Thyroid gland (tissue), 4 donors: Measurements from ENCODE around the gene ANGPTL4. TPM values are rescaled to one million over a fixed set of nuclear protein-coding genes. Genes with fewer than 3 reads are reported as not detected.

Experiments used
- DNase-seq, 2 donors: peaks; one replicate each; pipeline ENCODE4 v3.0.0-alpha.2; 2019
- H3K27ac ChIP-seq, 3 donors: fragments of 200-600 bp; sonication (generic); 1 replicate in 2 of 3; 2 replicates in 1 of 3; pipeline ENCODE4 v1.5.1; 2016 to 2019; ENCODE audit warnings: mild to moderate bottlenecking in 1 of 3, moderate library complexity in 1 of 3
- H3K27me3 ChIP-seq: fragments of 200-600 bp; sonication (generic); one replicate; pipeline ENCODE4 v1.5.1; 2019
- H3K36me3 ChIP-seq, 2 donors: fragments of 200-600 bp; sonication (generic); one replicate each; pipeline ENCODE4 v1.5.1; 2016 to 2019
- H3K4me1 ChIP-seq, 2 donors: fragments of 200-600 bp; sonication (generic); one replicate each; pipeline ENCODE4 v1.5.1; 2017 to 2019
- H3K4me3 ChIP-seq, 3 donors: fragments of 200-600 bp; sonication (generic); replicated peaks in 1 of 3; 1 replicate in 2 of 3; 2 replicates in 1 of 3; pipeline ENCODE4 v1.5.1; 2016; ENCODE audit warnings: mild to moderate bottlenecking in 1 of 3
- H3K9me3 ChIP-seq: fragments of 200-600 bp; sonication (generic); one replicate; pipeline ENCODE4 v1.5.1; 2017
- CTCF ChIP-seq, 6 experiments: fragments of 200-600 bp in 3 of 6; fragments of 450-650 bp in 3 of 6; sonication (generic) in 3 of 6; IDR thresholded peaks; one replicate each; pipeline ENCODE4 v1.5.1; 2016 to 2019; ENCODE audit warnings: antibody characterized with exemption in 6 of 6, mild to moderate bottlenecking in 2 of 6, inconsistent platforms in 1 of 6, moderate library complexity in 1 of 6
- POLR2A ChIP-seq, 2 donors: fragments of 450-650 bp; IDR thresholded peaks; one replicate each; pipeline ENCODE4 v1.6.1; 2017; ENCODE audit warnings: antibody characterized with exemption in 2 of 2, mild to moderate bottlenecking in 2 of 2, moderate library complexity in 1 of 2
- WGBS, 2 donors: methylation state at CpG; one replicate each; pipeline ENCODE4 v1.1.5; 2017; 5-methylcytosine and 5-hydroxymethylcytosine counted together
- intact Hi-C: fragments of 100-400 bp; cut with DNase I; formaldehyde crosslinking; loops from one replicate; pipeline ENCODE4 v1.15.1; 2023
- total RNA-seq, 4 donors: library from RNA; depleted of rRNA; stranded (reverse); fragments of >200 nt; gene quantifications; one replicate each; pipeline ENCODE4 v1.2.3, GENCODE V29; 2016

Gene ANGPTL4
- total RNA-seq, 4 donors from 2014 or later = 19.9 to 99.8 (median 46.6) TPM

GRCh38 chr19:8332976-8333766 is 30.8 kb upstream of the ANGPTL4 start:
- Histone ChIP-seq H3K27me3 (no peaks in the 10 kb centered on the region), H3K36me3 (no peaks in the 10 kb centered on the region), H3K4me1 (peaks cover 0 to 20% of the 10 kb centered on the region in 2 donors), H3K9me3 (no peaks in the 10 kb centered on the region), H3K4me3 (no peak overlapping the region), H3K27ac (no peak overlapping the region)
- TF ChIP-seq POLR2A (IDR thresholded peaks at IDR 0.05) = no peak
- no peak for TF ChIP-seq CTCF (IDR thresholded peaks at IDR 0.05)
- peak; percentile 49 to 56 for DNase-seq
- WGBS, 2 donors = 18 to 27% methylated on average over 28 to 33 of the region's 52 CpGs
- intact Hi-C loops = loop anchor here (10.0 kb wide), 1 partner anchor 252 kb away; no protein-coding TSS in a partner anchor

GRCh38 chr19:8333767-8334457 is 30.0 kb upstream of the ANGPTL4 start:
- Histone ChIP-seq H3K36me3 (no peaks in the 10 kb centered on the region), H3K27me3 (no peaks in the 10 kb centered on the region), H3K9me3 (no peaks in the 10 kb centered on the region), H3K4me3 (peak overlapping the region in 1 of 3 donors; percentile 21), H3K4me1 (peaks cover 0 to 20% of the 10 kb centered on the region in 2 donors), H3K27ac (no peak overlapping the region)
- TF ChIP-seq CTCF (IDR thresholded peaks at IDR 0.05) (no peak), POLR2A (IDR thresholded peaks at IDR 0.05) (no peak)
- intact Hi-C loops = loop anchor here (10.0 kb wide), 1 partner anchor 251 kb away; no protein-coding TSS in a partner anchor
- WGBS, 2 donors = 16 to 19% methylated on average over 6 to 14 of the region's 48 CpGs
- DNase-seq = no peak

DNA sequence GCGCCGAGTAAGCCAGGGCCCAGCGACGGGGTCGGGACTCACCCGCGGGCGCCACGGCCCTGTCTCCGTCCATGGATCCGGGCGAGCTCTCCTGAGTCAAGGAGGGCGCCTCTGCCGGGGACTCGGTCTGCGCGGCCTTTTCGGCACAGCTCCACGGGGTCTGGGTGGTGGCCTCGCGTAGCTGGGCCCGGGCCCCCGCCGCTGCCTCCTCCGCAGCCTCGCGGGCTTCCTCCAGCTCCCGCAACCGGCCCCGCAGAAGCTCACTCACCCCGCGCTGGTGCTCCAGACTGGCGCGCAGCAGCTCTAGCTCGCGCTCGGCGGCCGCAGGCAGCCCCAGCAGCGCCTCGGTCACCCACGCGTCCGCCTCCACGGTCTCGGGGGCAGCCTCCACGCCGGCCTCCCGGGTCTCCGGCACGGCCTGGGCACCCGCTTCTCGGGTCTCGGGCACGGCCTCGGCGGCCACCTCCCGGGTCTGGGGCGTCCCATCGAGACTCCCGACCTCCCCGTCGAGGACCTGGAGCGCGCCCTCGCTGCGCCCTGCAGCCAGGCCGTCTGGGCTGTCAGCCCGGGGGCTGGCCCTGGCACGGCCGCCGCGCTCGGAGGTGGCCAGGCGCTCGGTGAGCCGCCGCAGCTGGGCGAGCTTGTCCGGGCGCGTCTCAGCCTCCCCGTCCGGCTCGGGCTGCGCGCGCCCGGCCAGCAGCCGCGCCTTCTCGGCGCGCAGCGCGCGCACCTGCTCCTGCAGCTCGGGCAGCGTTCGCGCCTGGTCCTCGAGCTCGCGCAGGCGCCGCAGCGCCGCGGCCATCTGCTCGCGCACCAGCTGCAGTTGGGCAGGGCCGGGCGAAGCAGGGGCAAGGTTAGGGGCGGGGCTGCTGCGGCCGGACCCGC is 29.3 kb upstream of the ANGPTL4 start:
- Histone ChIP-seq H3K9me3 (no peaks in the 10 kb centered on the region), H3K36me3 (no peaks in the 10 kb centered on the region), H3K27ac (no peak overlapping the region), H3K4me3 (peak overlapping the region in 1 of 3 donors; percentile 21), H3K27me3 (no peaks in the 10 kb centered on the region), H3K4me1 (peaks cover 0 to 20% of the 10 kb centered on the region in 2 donors)
- TF ChIP-seq POLR2A (IDR thresholded peaks at IDR 0.05) (no peak), CTCF (IDR thresholded peaks at IDR 0.05) (no peak)
- WGBS, 2 donors = 15 to 24% methylated on average over 4 to 9 of the region's 117 CpGs
- intact Hi-C loops = loop anchor here (10.0 kb wide), 1 partner anchor 250 kb away; no protein-coding TSS in a partner anchor
- DNase-seq = peak; percentile 59 to 64

- intact Hi-C loops = loop anchor here (10.0 kb wide), 1 partner anchor 249 kb away; no protein-coding TSS in a partner anchor
- H3K36me3 ChIP-seq = no peaks in the 10 kb centered on the region
- WGBS, 2 donors = 24 to 35% methylated on average over 4 to 22 of the region's 79 CpGs
- peaks cover 0 to 20% of the 10 kb centered on the region in 2 donors for H3K4me1 ChIP-seq
- no peak overlapping the region for H3K27ac ChIP-seq
- H3K27me3 ChIP-seq = no peaks in the 10 kb centered on the region
- TF ChIP-seq POLR2A (IDR thresholded peaks at IDR 0.05) = no peak
- TF ChIP-seq CTCF (IDR thresholded peaks at IDR 0.05) = peak in 1 of 6 experiments; percentile 17
- no peak for DNase-seq
- H3K4me3 ChIP-seq = peak overlapping the region in 1 of 3 donors; percentile 21
- H3K9me3 ChIP-seq = no peaks in the 10 kb centered on the region
Measured at GRCh38 chr19:8335343-8336071, 28.4 kb upstream of the ANGPTL4 start.
